GDM1 (cell line): Measurements from ENCODE around the gene KIF3B.
"Not testable (repeated sequence)": the region's sequence is repeated elsewhere in the genome, so short reads cannot be mapped to it uniquely, and the experiment has no call there.

Source experiments
- DNase-seq: peaks from one replicate; lab custom pipeline; 2025; lab: John Stamatoyannopoulos, UW

KIF3B gene

DNA sequence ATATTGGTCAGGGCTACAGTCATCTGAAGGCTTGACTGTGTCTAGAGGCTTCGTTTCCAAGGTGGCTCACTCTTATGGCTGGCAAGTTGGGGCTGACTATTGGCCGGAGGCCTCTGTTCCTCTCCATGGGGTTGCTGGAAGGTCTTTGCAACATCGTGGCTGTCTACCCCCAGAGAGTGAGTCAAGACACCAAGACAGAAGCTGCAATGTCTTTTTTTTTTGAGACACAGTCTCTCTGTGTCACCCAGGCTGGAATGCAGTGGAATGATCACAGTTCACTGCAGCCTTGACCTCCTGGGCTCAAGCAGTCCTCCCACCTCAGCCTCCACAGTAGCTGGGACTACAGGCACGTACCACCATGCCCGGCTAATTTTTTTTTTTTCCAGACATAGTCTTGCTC lies 29.4 kb upstream of the KIF3B start:
- no peak for DNase-seq

DNA sequence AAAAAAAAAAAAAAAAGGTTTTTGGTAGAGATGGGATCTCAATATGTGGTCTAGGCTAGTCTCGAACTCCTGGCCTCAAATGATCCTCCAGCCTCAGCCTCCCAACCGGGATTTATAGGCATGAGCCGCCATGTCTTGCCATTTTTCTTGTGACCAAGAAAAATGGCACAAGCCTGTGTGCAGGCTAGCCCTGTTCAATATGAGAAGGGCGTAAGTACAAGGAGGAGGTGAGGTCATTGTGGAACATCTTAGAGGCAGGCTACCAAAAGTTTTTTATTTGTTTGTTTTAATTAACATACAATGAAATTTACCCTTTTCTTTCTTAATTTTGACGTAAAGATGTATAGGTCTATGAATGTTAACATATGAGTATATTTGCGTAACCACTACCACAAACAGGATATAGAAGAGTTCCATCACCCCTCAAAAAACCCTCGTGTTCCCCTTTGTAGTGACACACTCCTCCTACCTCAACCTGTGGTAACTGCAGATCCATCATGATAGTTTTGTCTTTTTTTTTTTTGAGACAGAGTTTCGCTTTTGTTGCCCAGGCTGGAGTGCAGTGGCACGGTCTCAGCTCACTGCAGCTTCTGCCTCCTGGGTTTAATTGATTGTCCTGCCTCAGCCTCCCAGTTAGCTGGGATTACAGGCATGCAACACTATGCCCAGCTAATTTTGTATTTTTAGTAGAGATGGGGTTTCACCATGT lies 28.3 kb upstream of the KIF3B start:
- no peak for DNase-seq

DNA sequence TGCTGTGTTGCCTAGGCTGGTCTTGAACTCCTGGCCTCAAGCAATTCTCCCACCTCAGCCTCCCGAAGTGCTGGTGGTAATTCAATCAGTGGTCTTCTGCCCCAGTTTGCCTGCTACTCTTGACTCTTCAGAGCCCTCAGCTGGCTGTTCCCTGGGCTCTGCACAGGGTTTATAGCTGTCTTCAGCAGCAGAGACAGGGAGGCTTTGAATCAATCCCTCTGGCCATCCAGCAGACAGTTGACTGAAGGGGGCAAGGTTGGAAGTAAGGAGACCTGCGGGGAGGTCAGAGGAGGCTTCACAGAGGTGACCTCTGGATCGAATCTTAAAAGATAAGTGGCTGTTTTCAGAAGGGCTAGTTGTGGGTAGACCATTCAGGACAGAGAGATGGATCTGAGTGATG lies 26.0 kb upstream of the KIF3B start:
- DNase-seq = no peak

DNA sequence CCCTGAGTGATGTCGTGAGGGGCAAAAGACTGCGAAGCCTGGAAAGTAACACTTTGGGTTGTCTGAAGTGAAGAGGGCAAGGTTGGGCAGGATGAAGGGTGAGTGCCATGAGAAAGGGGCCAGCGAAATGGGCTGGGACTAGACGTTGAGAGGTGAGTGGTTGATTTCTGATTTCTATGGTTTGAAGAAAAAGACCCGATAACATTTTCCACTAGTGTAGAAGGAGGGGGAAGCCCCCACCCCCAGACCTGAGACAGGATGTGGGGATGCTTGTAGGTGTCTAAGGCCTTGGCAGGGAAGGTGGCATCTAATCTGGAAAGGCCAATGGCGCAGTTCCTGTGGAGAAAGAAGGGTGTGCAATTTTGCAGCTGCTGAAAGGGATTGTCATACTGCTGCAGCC lies 25.3 kb upstream of the KIF3B start:
- no peak for DNase-seq

DNA sequence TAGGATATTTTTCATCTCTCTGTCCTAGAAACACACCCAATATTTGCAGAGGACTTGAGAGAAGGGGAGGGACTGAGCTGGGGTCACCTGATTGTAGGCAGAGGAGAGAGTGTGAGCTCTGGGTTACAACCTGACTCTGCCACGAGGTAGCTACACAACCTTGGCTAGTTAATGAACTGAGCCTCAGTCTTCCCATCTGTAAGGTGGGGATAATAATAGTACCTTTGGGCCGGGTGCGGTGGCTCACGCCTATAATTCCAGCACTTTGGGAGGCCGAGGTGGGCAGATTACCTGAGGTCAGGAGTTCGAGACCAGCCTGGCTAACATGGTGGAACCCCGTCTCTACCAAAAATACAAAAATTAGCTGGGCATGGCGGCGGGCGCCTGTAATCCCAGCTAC lies 16.5 kb upstream of the KIF3B start:
- DNase-seq = not testable (repeated sequence)

DNA sequence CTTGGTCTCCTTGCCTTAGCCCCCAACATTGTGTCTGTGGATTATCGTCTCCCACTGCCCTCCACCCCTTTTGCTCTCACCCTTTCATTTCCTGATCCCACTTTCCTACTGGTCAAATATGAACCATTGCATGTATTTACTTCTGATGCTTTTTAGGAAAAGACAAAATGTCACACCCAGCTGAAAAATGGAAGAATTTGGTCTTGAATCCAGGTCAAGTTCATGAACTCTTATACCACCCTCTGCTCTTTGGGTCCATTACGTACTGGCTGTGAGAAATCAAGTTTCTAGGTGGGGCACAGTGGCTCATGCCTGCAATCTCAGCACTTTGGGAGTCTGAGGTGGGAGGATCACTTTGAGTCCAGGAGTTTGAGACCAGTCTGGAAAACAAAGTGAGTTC lies 15.8 kb upstream of the KIF3B start:
- no peak for DNase-seq

DNA sequence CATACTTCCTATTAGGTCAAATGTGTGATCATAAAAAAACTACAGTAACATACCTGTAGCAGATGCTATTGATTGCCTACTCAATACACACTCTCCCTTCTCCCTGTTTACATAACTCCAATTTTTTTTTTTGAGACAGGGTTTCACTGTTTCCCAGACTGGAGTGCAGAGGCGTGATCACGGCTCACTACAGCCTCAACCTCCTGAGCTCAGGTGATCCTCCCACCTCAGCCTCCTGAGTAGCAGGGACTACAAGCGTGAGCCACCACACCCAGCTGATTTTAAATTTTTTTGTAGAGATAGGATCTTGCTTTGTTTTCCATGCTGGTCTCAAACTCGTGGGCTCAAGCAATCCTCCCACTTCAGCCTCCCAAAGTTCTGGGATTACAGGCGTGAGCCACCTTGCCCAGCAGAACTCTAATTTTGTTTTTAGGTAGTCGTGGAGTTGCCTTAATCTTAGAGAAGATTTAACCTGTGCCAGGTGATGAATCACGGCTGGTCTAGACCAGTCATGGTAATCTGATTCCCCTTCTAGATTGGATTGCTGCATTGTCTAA lies 14.0 kb upstream of the KIF3B start:
- DNase-seq = no peak

DNA sequence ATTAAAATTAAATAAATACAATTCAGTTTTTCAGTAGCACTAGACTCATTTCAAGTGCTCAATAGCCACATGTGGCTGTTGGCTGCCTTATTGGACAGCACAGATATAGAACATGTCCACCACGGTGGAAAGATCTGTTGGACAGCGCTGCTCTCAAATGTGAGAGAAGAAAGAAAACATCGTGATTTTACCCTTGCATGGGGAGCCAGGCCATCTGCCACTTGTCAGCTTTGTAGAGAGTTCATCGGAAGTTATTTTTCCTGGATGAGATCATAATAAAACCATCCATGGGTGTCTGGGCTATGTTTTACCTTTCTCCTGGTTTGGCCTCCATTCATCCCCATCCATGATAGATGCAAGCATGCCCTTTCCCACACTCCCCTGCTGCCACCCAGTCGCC lies 5.8 kb upstream of the KIF3B start:
- no peak for DNase-seq

DNA sequence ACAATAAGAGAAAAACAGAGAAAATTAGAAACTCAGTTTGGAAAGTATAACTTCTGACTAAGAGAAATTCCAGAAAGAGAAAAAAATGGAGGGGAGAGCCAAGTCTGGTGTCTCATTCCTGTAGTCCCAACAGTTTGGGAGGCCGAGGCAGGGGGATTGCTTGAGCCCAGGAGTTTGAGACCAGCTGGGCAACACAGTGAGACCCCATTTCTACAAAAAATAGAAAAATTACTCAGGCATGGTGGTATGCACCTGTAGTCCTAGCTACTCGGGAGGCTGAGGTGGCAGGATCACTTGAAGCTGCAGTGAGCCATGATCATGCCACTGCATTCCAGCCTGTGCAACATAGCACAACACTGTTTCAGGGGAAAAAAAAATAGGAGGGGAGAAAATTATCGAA lies 3.1 kb upstream of the KIF3B start:
- DNase-seq = no peak

DNA sequence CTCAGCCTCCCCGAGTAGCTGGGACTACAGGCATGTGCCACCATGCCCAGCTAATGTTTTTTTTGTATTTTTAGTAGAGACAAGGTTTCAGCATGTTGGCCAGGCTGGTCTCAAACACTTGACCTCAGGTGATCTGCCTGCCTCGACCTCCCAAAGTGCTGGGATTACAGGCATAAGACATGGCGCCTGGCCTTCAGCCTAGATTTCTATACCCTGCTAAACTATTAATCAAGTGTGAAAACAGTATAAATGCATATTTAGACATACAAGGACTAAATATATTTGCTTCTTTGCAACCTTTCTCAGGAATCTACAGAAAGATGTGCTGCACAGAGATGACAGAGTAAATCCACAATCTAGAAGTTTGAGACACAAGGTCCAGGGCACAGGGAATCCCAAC lies 2.3 kb upstream of the KIF3B start:
- not testable (repeated sequence) for DNase-seq

DNA sequence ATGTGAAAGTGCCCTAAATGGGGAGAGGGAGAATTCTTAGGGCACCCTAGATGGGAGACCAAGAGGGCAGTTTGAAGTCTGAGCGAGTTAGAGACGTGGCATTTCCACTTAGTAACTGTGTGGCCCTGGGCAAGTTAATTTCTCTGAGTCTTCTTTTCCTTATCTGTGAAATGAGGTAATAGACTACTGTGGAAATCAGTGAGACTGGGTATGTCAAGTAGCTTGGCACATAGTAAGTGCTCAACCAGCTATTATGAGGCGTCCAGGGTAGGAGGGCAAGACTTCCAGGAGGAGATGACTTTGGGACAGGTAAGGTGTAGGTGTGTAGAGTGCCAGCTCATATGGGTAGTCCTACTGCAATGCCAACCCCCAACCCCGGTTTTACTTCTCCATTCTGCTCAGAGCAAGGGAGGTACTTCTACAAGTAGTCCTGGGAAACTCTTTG lies 770 bp downstream of the KIF3B start:
- DNase-seq = no peak

DNA sequence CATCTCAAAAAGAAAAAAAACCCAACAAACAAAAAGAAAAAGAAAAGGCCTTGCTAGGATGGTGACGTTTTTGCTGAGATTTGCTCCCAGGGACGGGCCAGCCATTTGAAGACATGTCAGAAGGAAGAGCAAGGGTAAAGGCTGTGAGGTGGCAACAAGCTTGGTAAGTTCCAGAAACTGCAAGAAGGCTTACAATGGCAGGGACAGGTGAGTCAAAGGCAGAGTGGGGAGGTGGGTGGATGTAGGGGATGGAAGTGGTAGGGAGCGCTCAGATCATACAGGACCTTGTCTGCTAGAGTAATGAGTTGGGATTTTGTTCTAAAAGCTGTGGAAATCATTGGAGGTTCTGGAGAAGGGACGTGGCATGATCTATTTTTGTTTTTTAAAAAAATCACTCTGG lies 4.3 kb downstream of the KIF3B start:
- no peak for DNase-seq

DNA sequence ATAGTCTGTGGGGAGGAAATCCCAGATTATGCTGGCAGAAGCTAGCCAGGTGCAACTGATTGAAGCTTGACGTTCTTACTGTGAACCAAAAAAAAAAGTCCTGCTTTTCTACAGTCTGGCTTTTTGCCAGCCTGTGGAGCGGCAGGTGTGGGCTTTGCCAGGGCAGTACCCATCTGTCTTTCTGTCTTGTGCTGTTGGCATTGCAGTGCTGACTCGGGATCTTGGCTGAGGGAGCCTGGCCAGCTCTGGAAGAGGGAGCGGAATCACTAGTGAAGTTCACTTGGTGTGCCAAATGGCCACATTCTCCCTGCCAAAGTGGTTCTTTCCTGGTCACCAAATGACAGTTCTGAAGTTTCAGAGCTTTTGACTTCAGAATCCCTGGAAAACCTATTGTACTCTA lies 5.0 kb downstream of the KIF3B start:
- no peak for DNase-seq

DNA sequence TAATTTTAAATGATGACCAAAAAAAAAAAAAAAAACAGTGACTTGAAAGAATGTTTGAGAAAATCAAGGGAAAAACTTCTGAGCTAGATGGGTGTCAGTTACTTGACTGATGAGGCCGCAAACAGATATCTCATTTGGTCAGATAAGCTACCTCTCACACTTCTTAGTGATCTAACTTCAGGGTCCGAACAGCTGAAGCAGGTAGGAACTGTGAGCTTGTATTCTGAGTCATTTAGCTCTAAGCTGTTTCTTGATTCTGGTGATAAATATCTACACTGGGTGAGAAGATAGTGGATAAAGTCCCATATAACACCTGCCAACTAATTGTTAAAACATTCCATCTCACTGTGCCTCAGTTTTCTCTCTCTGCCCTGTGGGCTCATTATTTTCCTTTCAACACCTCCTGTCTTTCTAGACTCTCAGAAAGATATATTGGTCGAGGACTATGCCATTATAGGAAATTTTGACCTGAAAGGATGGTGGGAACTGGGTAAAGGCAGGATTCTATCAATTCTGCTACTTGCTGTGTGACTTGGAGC lies 7.7 kb downstream of the KIF3B start:
- DNase-seq = no peak

DNA sequence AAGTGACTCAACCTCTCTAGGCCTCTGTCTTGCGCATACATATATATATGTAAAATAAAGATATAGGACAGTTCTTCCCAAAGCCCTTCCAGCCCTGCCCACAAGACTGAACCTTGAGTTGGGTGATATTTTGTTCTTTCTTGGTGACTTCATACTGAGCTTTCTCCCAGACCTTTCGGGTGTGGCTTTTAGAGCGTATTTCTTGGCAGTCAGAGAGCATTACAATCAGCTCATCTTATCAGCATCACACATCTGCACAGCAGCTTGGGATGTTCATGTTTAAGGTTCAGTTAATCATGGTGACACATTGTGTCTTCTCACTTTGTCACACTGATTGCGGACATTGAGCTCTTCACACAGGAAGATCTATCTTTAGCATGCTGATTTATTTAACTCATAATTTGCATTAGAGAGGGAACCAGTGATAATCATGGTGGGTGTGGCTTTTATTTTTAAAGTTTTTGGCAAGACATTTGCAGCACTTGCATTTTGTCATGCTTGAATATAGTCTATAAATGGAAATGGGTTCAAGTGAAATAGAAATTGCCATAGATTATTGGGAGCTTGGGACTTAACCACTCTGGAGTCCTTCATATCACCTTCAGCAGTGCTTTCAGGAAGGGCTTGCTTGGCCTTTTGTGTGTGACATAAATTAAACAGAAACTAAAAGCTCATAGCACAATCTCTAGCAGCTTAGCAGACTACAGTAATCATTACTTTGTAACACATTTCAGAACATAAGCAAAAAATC lies 8.3 kb downstream of the KIF3B start:
- no peak for DNase-seq

DNA sequence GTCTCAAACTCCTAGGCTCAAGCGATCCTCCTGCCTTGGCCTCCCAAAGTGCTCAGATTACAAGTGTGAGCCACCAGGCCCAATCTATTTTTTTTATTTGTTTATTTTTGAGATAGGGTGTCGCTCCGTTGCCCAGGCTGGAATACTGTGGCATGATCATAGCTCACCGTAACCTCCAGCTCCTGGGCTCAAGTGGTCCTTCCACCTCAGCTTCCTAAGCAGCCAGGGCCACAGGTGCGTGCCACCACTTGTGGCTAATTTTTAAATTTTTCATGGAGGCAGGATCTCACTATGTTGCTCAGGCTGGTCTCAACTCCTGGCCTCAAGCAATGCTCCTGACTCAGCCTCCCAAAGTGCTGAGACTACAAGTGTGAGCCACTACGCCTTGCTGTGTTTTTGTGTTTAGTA lies 9.8 kb downstream of the KIF3B start:
- no peak for DNase-seq

DNA sequence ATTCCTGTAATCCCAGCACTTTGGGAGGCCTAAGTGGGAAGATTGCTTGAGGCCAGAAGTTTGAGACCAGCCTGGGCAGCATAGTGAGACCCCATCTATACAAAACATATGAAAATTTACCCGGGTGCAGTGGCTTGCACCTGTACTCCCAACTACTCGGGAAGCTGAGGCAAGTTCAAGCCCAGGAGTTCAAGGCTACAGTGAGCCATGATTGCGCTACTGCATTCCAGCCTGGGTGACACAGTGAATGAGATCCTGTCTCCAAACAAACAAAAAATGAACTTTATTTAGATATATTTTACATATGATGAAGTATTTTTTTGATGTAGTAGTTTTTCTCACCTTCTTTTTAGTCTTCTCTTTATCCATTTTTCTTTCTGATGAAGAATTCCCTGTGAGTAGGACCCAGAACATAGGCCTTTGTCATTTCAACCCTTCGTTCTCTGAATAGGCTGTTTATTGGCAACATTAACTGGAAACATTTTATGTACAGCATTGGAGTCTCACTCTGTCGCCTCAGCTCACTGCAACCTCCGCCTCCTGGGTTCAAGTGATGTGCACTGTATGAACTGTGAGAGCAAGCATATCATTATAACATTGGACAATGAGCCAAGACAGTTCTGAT lies 10.9 kb downstream of the KIF3B start:
- DNase-seq = no peak

DNA sequence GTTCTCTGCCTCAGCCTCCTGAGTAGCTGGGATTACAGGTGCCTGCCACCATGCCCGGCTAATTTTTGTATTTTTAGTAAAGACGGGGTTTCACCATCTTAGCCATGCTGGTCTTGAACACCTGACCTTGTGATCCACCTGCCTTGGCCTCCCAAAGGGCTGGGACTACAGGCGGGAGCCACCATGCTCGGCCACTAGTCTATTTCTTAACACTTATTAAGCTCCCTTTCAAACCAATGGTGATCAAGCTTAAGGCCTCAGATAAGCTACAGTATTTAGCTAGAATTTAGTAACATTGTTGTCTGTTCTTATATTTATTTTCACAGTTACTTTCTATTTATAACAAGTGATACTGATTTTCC lies 11.8 kb downstream of the KIF3B start:
- not testable (repeated sequence) for DNase-seq

DNA sequence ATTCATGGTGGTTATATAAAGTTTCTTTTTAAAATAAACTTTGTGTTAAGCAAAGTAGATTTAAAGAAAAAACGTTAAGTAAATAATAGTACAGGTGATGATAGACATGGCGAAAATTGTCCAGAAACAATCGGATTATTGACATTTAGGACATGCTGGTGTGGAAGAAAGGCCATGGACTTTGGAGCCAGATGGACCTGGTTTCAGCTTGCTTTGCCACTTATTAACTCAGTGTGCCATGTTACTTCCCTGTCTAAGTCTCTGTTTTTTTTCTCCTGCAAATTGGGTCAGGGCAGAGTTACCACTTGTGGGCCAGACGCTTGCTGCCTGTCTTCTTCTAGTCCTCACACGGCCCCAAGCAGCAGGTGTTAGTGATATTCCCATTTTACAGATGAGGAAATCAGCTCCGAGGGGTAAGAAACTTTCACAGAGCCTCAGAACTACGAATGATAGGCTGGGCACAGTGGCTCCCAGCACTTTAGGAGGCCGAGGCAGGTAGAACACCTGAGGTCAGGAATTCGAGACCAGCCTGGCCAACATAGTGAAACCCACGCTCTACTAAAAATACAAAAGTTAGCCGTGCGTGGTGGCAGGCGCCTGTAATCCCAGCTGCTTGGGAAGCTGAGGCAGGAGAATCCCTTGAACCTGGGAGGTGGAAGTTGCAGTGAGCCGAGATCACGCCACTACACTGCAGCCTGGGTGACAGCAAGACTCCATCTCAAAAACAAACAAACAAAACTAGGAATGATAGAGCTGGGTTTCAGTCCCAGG lies 12.4 kb downstream of the KIF3B start:
- no peak for DNase-seq

DNA sequence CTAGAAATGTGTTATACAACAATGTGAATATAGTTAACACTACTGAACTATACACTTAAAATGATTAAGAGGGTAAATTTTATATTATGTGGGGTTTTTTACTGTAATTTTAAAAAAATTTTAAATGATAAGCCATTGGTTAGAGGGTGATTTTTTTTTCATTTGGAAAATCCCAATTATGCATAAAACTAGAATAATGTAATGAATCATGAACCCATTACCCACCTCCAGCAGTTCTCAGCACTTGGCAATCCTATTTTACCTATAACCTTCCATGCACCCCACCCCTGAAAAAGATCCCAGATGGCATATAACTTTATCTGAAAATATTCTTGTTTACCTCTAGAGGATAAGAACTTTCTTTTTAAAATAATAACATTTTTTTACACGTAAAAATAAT lies 13.7 kb downstream of the KIF3B start:
- no peak for DNase-seq

DNA sequence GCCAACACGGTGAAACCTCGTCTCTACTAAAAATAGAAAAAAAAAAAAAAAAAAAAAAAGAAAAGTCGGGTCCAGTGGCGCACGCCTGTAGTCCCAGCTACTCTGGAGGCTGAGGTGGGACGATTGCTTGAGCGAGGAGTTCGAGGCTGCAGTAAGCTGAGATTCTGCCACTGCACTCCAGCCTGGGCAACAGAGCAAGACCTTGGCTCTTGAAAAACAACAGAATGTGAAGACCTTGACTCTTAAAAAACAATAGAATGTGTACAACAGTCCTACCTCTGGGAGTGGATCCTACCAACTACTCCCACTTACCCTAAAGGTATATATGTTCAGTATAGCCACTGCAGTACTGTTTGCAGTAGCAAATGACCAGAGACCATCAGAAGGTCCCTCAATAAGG lies 15.1 kb downstream of the KIF3B start:
- no peak for DNase-seq

DNA sequence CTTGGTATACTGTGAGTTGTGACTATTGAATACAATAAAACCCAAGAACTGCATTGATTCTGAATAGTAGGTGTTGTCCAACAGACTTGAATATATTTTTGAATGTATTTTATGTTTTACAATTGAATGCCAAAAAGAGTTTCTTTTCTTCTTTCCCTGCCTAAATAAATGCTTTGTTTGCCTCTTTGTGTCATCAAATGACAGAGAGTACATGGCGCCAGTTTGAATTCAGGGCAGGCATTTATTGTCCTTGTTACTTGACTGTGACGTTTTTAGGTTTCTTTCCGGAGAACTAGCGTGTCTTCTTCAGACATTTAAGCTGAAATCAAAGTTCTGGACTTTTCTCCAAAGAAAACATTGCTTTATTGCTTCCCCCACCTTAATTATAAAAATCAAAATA lies 16.6 kb downstream of the KIF3B start:
- no peak for DNase-seq
